ENCODE data around the gene CCDC177.

- no peak for TF ChIP-seq CTCF (IDR thresholded peaks at IDR 0.05; ENCODE audit: borderline replicate concordance, extremely low read depth, low read length, poor library complexity, severe bottlenecking)
- TF ChIP-seq EZH2 (IDR thresholded peaks at IDR 0.05; ENCODE audit: borderline replicate concordance, low read depth, low read length, severe bottlenecking), result no peak
Measured at GRCh38 chr14:69612014-69612782, 37.5 kb upstream of the CCDC177 start.
